ENCODE results near the gene OLFML2B.

GRCh38 chr1:161972828-161973227 lies 50.8 kb downstream of the OLFML2B start:
- TF ChIP-seq POLR2AphosphoS5 (IDR thresholded peaks at IDR 0.05) (no peak), POLR2A (IDR thresholded peaks at IDR 0.05) (no peak), CTCF (IDR thresholded peaks at IDR 0.05) (no peak)
